ENCODE measurements around the gene ZFYVE26. TPM values are rescaled to one million over a fixed set of nuclear protein-coding genes. Genes with fewer than 3 reads are reported as not detected.

Gene ZFYVE26
- total RNA-seq, 1 experiment from 2014 or later, result 19.9 TPM

DNA sequence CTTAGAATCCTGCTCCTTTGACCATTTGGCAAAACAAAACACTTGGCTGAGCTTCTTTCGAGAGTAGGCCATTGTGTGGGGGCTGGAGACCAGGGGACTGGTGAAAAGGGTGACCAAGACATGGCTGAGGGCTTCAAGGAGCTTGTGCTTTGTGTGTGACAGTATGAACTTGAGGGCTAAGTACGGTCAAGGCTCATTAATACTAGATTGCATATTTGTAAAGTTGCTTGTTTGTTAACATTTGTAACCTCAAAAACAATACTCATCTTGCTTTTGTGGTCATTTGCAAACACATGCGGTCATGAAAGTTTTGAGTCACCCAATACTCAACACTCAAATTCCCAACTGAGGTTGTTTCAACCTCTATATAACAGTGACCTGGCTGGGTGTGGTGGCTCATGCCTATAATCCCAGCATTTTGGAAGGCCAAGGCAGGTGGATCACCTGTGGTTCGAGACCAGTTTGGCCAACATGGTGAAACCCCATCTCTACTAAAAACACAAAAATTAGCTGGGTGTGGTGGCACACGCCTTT is 42.5 kb downstream of the ZFYVE26 start:
- Histone ChIP-seq H3K4me1 (ENCODE audit: insufficient read depth, low read length) (no peaks in the 10 kb centered on the region), H4K8ac (replicated peaks; ENCODE audit: insufficient read length, low read depth, low read length) (no peak overlapping the region), H4K91ac (ENCODE audit: insufficient read length, low read depth, low read length) (no peak overlapping the region), H3K14ac (ENCODE audit: insufficient read depth, low read length) (no peak overlapping the region), H3K4ac (ENCODE audit: low read depth, low read length) (no peak overlapping the region), H3T11ph (ENCODE audit: low read length) (no peak overlapping the region), H3K27ac (ENCODE audit: insufficient read length, low read depth, low read length) (no peak overlapping the region), H3K27me3 (ENCODE audit: insufficient read depth, low read length) (no peaks in the 10 kb centered on the region), H3K79me1 (ENCODE audit: insufficient read depth, low read depth, low read length, poor library complexity, severe bottlenecking) (no peaks in the 10 kb centered on the region), H2BK12ac (ENCODE audit: insufficient read length, low read depth, low read length) (no peak overlapping the region), H3K23me2 (ENCODE audit: insufficient read length, low read depth, low read length, poor library complexity, severe bottlenecking) (no peaks in the 10 kb centered on the region), H3K18ac (ENCODE audit: insufficient read length, low read depth, low read length) (no peak overlapping the region), H4K5ac (ENCODE audit: insufficient read length, low read depth, low read length) (no peak overlapping the region), H3K79me2 (ENCODE audit: insufficient read depth, low read length) (no peaks in the 10 kb centered on the region), H3K23ac (ENCODE audit: insufficient read length, low read depth, low read length) (no peak overlapping the region), H3K9ac (ENCODE audit: extremely low read depth, insufficient read length, low read length) (no peak overlapping the region), H2AFZ (ENCODE audit: low read length) (no peak overlapping the region), H2BK5ac (ENCODE audit: insufficient read length, low read length) (no peak overlapping the region), H3K4me2 (ENCODE audit: insufficient read depth, insufficient read length, low read length) (no peak overlapping the region), H3K56ac (ENCODE audit: insufficient read length, low read depth, low read length) (no peak overlapping the region), H2BK20ac (ENCODE audit: low read depth, low read length, poor library complexity, severe bottlenecking) (no peak overlapping the region), H2BK15ac (ENCODE audit: low read depth, low read length) (no peak overlapping the region), H4K20me1 (ENCODE audit: control insufficient read depth, insufficient read depth, insufficient read length) (no peaks in the 10 kb centered on the region), H2BK120ac (ENCODE audit: low read depth, low read length, poor library complexity, severe bottlenecking) (no peak overlapping the region), H2AK5ac (ENCODE audit: insufficient read length, low read length) (no peak overlapping the region), H3K9me3 (ENCODE audit: control insufficient read depth, low read depth, low read length) (no peaks in the 10 kb centered on the region)
- H3K4me1 Mint-ChIP-seq, result no peaks in the 10 kb centered on the region
- H3K27me3 Mint-ChIP-seq (ENCODE audit: low read depth), result no peaks in the 10 kb centered on the region
- WGBS (ENCODE audit: extremely low coverage, insufficient read length, low lambda C conversion rate), result no CpG with 5 or more reads among the region's 5 CpGs
- no peaks in the 10 kb centered on the region for H3K9me3 Mint-ChIP-seq
- H3K4me3 Mint-ChIP-seq, result no peak overlapping the region
- no peak overlapping the region for H3K27ac Mint-ChIP-seq
- peaks cover 24 to 90% (median 73%) of the 10 kb centered on the region in 3 experiments; a peak in 6 of 7 replicates for H3K36me3 Mint-ChIP-seq (ENCODE audit: insufficient read depth in 1 of 3, low read depth in 3 of 3)
- TF ChIP-seq, protein P1, sequence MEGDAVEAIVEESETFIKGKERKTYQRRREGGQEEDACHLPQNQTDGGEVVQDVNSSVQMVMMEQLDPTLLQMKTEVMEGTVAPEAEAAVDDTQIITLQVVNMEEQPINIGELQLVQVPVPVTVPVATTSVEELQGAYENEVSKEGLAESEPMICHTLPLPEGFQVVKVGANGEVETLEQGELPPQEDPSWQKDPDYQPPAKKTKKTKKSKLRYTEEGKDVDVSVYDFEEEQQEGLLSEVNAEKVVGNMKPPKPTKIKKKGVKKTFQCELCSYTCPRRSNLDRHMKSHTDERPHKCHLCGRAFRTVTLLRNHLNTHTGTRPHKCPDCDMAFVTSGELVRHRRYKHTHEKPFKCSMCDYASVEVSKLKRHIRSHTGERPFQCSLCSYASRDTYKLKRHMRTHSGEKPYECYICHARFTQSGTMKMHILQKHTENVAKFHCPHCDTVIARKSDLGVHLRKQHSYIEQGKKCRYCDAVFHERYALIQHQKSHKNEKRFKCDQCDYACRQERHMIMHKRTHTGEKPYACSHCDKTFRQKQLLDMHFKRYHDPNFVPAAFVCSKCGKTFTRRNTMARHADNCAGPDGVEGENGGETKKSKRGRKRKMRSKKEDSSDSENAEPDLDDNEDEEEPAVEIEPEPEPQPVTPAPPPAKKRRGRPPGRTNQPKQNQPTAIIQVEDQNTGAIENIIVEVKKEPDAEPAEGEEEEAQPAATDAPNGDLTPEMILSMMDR (conservative IDR thresholded peaks at IDR 0.05), result no peak
- DNase-seq, result no peak

All from H9 (cell line).